Activated CD8-positive, alpha-beta T cell treated with anti-CD3 and anti-CD28 coated beads for 36 hours (primary cell): ENCODE data around the gene CAPN3. TPM values are rescaled to one million over a fixed set of nuclear protein-coding genes. Genes with fewer than 3 reads are reported as not detected.

ENCODE experiments used
- ATAC-seq: fragments of 200-7000 bp; cut with Tn5 transposase; one replicate; pipeline ENCODE4 v1.10.0; 2021; ENCODE audit warnings: mild to moderate bottlenecking, moderate library complexity
- CTCF ChIA-PET: fragments of 350-600 bp; sonication (Branson Sonifier 250); formaldehyde crosslinking; loops from one replicate; lab custom pipeline; 2021; ENCODE audit warnings: antibody characterized with exemption; lab: Charles Lee
- POLR2A ChIA-PET: fragments of 350-600 bp; sonication (Branson Sonifier 250); formaldehyde crosslinking; loops from one replicate; lab custom pipeline; 2021; ENCODE audit warnings: antibody characterized with exemption; lab: Charles Lee
- DNase-seq: peaks from one replicate; pipeline ENCODE4 v3.0.0-alpha.2; 2020
- H3K27ac Mint-ChIP-seq: one replicate; pipeline ENCODE4 v1.8.0; 2021; ENCODE audit warnings: mild to moderate bottlenecking, mixed read lengths
- H3K27me3 Mint-ChIP-seq: one replicate; pipeline ENCODE4 v1.8.0; 2021; ENCODE audit warnings: mixed read lengths
- H3K36me3 Mint-ChIP-seq: one replicate; pipeline ENCODE4 v1.8.0; 2021; ENCODE audit warnings: low read depth, mixed read lengths
- H3K4me1 Mint-ChIP-seq: one replicate; pipeline ENCODE4 v1.8.0; 2021; ENCODE audit warnings: low read depth, mixed read lengths
- H3K4me3 Mint-ChIP-seq: one replicate; pipeline ENCODE4 v1.8.0; 2021; ENCODE audit warnings: mild to moderate bottlenecking, moderate library complexity, mixed read lengths
- H3K9me3 Mint-ChIP-seq: one replicate; pipeline ENCODE4 v1.8.0; 2021; ENCODE audit warnings: mixed read lengths
- intact Hi-C: fragments of 100-400 bp; cut with micrococcal nuclease; formaldehyde crosslinking; loops from one replicate; pipeline ENCODE4 v1.10.0; 2022
- total RNA-seq, 2 experiments: library from RNA; stranded (reverse); gene quantifications; one replicate each; pipeline ENCODE4 v1.2.3, GENCODE V29; 2021
- TF ChIP-seq, protein P1 (sequence below): fragments of 200-600 bp; IDR thresholded peaks from one replicate; pipeline ENCODE4 v1.8.0; 2022; ENCODE audit warnings: antibody characterized with exemption, mild to moderate bottlenecking

CAPN3 gene
- total RNA-seq, 2 experiments from 2014 or later: 3.3 to 3.5 TPM

DNA sequence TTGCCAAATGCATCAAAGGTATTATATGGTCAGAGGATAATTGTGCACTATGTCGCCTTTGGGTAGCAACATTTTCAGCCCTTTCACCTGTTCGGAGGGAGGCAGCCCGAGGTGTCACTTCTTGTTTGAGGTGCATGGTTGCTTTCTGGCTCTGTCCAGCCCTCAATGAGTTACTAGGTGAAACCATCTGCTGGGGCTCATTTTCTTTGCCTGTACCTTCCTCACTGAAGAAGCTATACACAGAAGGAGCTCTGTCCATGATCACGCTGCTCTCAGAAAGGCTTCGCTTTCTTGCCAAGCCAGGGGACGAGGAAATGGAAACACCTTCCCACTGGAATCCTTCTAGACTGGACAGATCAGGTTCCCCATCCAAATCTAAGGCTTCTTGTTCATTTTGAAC lies 89.0 kb downstream of the CAPN3 start:
- peaks cover 33% of the 10 kb centered on the region for H3K36me3 Mint-ChIP-seq

DNA sequence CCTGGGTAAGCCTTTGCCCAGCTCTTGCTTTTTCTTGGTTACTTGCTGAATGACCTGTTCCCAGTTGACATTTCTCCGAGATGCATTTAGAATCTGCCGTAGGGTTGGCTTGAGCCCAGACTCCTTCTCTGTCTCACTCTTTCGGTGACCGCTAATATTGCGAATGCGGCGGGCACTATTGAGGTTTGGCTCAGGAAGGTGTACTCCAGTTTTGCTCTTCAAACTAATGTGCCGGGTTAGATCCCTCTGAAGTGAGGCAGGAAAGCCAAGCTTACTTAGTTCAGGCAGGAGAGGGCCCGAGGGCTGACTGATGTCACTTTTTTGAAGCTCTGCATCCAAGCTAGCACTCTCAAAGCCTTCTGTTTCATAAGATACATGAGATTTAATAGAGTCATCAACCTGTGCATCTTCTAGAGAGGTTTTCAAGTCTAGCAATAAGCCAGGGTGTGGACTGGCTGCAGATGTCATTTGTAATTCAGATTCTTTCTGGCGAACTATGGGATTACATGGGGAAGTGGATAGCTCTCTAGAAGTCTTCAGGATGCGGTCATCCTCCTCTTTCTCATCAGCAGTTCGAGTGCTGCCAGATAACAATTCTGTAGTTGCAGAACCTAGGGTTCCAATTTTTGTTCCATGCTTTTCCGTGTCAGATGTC lies 90.6 kb downstream of the CAPN3 start:
- no peaks in the 10 kb centered on the region for H3K27me3 Mint-ChIP-seq
- no peak overlapping the region for H3K27ac Mint-ChIP-seq
- peaks cover 27% of the 10 kb centered on the region for H3K36me3 Mint-ChIP-seq
- POLR2A ChIA-PET: no interaction called here
- CTCF ChIA-PET: no interaction called here
- H3K9me3 Mint-ChIP-seq: no peaks in the 10 kb centered on the region
- DNase-seq: no peak
- peaks cover 2% of the 10 kb centered on the region for H3K4me1 Mint-ChIP-seq
- ATAC-seq: no peak
- H3K4me3 Mint-ChIP-seq: no peak overlapping the region
- TF ChIP-seq, protein P1, sequence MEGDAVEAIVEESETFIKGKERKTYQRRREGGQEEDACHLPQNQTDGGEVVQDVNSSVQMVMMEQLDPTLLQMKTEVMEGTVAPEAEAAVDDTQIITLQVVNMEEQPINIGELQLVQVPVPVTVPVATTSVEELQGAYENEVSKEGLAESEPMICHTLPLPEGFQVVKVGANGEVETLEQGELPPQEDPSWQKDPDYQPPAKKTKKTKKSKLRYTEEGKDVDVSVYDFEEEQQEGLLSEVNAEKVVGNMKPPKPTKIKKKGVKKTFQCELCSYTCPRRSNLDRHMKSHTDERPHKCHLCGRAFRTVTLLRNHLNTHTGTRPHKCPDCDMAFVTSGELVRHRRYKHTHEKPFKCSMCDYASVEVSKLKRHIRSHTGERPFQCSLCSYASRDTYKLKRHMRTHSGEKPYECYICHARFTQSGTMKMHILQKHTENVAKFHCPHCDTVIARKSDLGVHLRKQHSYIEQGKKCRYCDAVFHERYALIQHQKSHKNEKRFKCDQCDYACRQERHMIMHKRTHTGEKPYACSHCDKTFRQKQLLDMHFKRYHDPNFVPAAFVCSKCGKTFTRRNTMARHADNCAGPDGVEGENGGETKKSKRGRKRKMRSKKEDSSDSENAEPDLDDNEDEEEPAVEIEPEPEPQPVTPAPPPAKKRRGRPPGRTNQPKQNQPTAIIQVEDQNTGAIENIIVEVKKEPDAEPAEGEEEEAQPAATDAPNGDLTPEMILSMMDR: no peak
- intact Hi-C loops: no loop called here

More for the DNA sequence above, 89.0 kb downstream of the CAPN3 start:
- POLR2A ChIA-PET: no interaction called here
- TF ChIP-seq, protein P1: no peak
- Mint-ChIP-seq H3K27me3 (no peaks in the 10 kb centered on the region), H3K9me3 (no peaks in the 10 kb centered on the region), H3K27ac (no peak overlapping the region), H3K4me1 (peaks cover 2% of the 10 kb centered on the region), H3K4me3 (no peak overlapping the region)
- CTCF ChIA-PET: no interaction called here
- DNase-seq: no peak
- ATAC-seq: no peak
- intact Hi-C loops: no loop called here

DNA sequence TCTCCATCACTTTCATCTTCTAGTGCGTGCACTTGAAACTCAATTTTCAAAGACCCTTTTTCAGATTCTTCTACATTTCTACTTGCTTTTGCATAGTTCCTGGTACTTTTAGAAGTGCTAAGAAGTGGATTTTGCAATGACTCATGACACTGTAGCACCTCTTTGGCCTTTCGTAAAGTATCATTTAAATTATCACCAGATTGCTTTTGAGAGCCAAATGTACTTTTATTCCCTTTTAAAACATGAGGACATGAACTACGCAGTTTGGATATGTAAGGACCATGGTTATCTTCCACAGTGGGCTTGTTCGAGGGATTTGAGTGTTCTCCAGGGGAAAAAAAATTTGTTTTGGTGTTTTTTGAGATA lies 91.1 kb downstream of the CAPN3 start:
- Mint-ChIP-seq H3K4me3 (no peak overlapping the region), H3K4me1 (peaks cover 2% of the 10 kb centered on the region), H3K27ac (peak overlapping the region; percentile 21), H3K27me3 (no peaks in the 10 kb centered on the region), H3K9me3 (no peaks in the 10 kb centered on the region), H3K36me3 (peaks cover 27% of the 10 kb centered on the region)
- intact Hi-C loops: no loop called here
- ChIA-PET CTCF (no interaction called here), POLR2A (no interaction called here)
- no peak for DNase-seq
- TF ChIP-seq, protein P1: no peak
- no peak for ATAC-seq

DNA sequence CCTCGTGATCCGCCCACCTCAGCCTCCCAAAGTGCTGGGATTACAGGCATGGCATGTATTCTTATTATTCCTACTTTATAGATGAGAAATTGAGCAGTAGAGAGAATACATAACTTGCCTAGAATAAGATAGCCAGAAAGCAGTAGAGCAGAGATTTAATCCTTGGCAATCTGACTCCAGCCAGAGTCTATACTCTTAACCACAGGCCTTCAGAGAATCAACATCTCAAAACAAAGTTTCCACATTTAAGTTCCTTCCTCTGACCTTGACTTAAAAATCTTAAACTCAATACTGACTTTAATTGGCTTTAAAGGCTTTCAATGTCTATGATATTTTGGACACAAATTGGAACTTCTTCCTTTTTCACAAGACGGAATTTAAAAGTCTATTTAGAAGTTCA lies 94.5 kb downstream of the CAPN3 start:
- Mint-ChIP-seq H3K9me3 (no peaks in the 10 kb centered on the region), H3K27me3 (no peaks in the 10 kb centered on the region), H3K4me1 (peaks cover 5% of the 10 kb centered on the region), H3K36me3 (peaks cover 25% of the 10 kb centered on the region), H3K27ac (no peak overlapping the region), H3K4me3 (no peak overlapping the region)
- ChIA-PET CTCF (no interaction called here), POLR2A (interaction anchor here (1.6 kb wide), 1 partner anchor 30 kb away, joined by 3 read pairs; no protein-coding TSS in a partner anchor)
- ATAC-seq (no peak), DNase-seq (no peak)
- TF ChIP-seq, protein P1: no peak
- intact Hi-C loops: no loop called here

DNA sequence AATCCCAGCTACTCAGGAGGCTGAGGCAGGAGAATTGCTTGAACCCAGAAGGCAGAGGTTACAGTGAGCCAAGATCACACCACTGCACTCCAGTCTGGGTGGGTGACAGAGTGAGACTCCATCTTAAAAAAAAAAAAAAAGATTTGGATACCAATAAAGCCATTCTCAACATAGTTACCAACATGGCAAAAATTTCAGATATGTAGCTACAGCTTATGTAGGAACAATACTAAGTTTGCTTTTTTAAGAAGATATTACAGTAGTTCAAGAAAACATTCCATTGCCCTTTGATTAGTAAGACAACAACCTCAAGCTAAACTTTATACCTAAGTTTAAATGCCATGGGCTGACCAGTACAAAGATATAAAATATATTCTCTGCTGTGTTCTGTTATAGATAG lies 97.2 kb downstream of the CAPN3 start:
- ChIA-PET CTCF (no interaction called here), POLR2A (no interaction called here)
- DNase-seq: no peak
- Mint-ChIP-seq H3K36me3 (peaks cover 5% of the 10 kb centered on the region), H3K4me1 (peaks cover 3% of the 10 kb centered on the region), H3K9me3 (no peaks in the 10 kb centered on the region), H3K4me3 (no peak overlapping the region), H3K27me3 (no peaks in the 10 kb centered on the region), H3K27ac (no peak overlapping the region)
- intact Hi-C loops: no loop called here
- ATAC-seq: no peak
- TF ChIP-seq, protein P1: no peak
